Ishikawa (cell line): Measurements from ENCODE around the gene TCF7.

Source experiments
- CEBPB ChIP-seq: IDR thresholded peaks from 2 replicates; pipeline ENCODE4 v1.6.1; 2012
- CREB1 ChIP-seq: IDR thresholded peaks from 2 replicates; pipeline ENCODE4 v1.6.1; 2012; ENCODE audit warnings: low read depth
- EGR1 ChIP-seq: IDR thresholded peaks from 2 replicates; pipeline ENCODE4 v1.6.1; 2012
- EP300 ChIP-seq: IDR thresholded peaks from 2 replicates; pipeline ENCODE4 v1.6.1; 2012; ENCODE audit warnings: borderline replicate concordance
- FOXM1 ChIP-seq: IDR thresholded peaks from 2 replicates; pipeline ENCODE4 v1.6.1; 2012; ENCODE audit warnings: low read depth, borderline replicate concordance
- MAX ChIP-seq: IDR thresholded peaks from 2 replicates; pipeline ENCODE4 v1.6.1; 2012
- NFIC ChIP-seq: IDR thresholded peaks from 2 replicates; pipeline ENCODE4 v1.6.1; 2012
- RAD21 ChIP-seq: IDR thresholded peaks from 2 replicates; pipeline ENCODE4 v1.6.1; 2012; ENCODE audit warnings: low read depth
- REST ChIP-seq: IDR thresholded peaks from 2 replicates; pipeline ENCODE4 v1.6.1; 2012; ENCODE audit warnings: low read depth, mild to moderate bottlenecking
- TAF1 ChIP-seq: IDR thresholded peaks from 2 replicates; pipeline ENCODE4 v1.6.1; 2012; ENCODE audit warnings: low read depth, mild to moderate bottlenecking
- TCF12 ChIP-seq: IDR thresholded peaks from 2 replicates; pipeline ENCODE4 v1.6.1; 2012; ENCODE audit warnings: low read depth
- TEAD4 ChIP-seq: IDR thresholded peaks from 2 replicates; pipeline ENCODE4 v1.6.1; 2012
- USF1 ChIP-seq: IDR thresholded peaks from 2 replicates; pipeline ENCODE4 v1.6.1; 2012
- YY1 ChIP-seq: IDR thresholded peaks from 2 replicates; pipeline ENCODE4 v1.6.1; 2012; ENCODE audit warnings: low read depth
- ZBTB7A ChIP-seq: IDR thresholded peaks from 2 replicates; pipeline ENCODE4 v1.6.1; 2012; ENCODE audit warnings: low read depth

Gene TCF7

GRCh38 chr5:134118212-134118835 lies 3.8 kb downstream of the TCF7 start:
- TF ChIP-seq MAX (no peak), EGR1 (no peak), USF1 (no peak), YY1 (no peak), TEAD4 (no peak), REST (no peak)

- TF ChIP-seq ZBTB7A (no peak), EP300 (no peak), CREB1 (no peak), REST (no peak), NFIC (no peak), TEAD4 (no peak), FOXM1 (no peak), RAD21 (no peak), YY1 (no peak), USF1 (no peak), TCF12 (no peak), EGR1 (no peak), CEBPB (no peak), TAF1 (no peak), MAX (no peak)
Measured at GRCh38 chr5:134119720-134120119, 5.2 kb downstream of the TCF7 start.

GRCh38 chr5:134120386-134121138 lies 6.1 kb downstream of the TCF7 start:
- no peak for TF ChIP-seq RAD21

- TF ChIP-seq ZBTB7A (no peak), FOXM1 (no peak), USF1 (no peak), NFIC (no peak), TAF1 (no peak), TCF12 (no peak), RAD21 (no peak), YY1 (no peak)
Measured at GRCh38 chr5:134122530-134122929, 8.0 kb downstream of the TCF7 start.

- TF ChIP-seq TAF1 (no peak), REST (no peak), TCF12 (no peak), RAD21 (no peak), ZBTB7A (no peak), USF1 (no peak), CREB1 (no peak), TEAD4 (no peak), EGR1 (no peak), MAX (no peak), CEBPB (no peak), FOXM1 (no peak), YY1 (no peak), NFIC (no peak), EP300 (no peak)
Measured at GRCh38 chr5:134123360-134123759, 8.9 kb downstream of the TCF7 start.
